SK-N-SH treated with all-trans-retinoic acid at 6 μM for 48 hours (cell line): ENCODE data around the gene AGBL1.

Source experiments
- PPARA ChIP-seq: fragments of 250-450 bp; sonication (Bioruptor Pico); IDR thresholded peaks from 2 replicates; pipeline ENCODE4 v1.5.0; 2020; ENCODE audit warnings: mild to moderate bottlenecking, borderline replicate concordance
- ZNF8 ChIP-seq: fragments of 450-650 bp; formaldehyde crosslinking; IDR thresholded peaks from 2 replicates; pipeline ENCODE4 v1.5.0; 2020; ENCODE audit warnings: mild to moderate bottlenecking, moderate library complexity

DNA sequence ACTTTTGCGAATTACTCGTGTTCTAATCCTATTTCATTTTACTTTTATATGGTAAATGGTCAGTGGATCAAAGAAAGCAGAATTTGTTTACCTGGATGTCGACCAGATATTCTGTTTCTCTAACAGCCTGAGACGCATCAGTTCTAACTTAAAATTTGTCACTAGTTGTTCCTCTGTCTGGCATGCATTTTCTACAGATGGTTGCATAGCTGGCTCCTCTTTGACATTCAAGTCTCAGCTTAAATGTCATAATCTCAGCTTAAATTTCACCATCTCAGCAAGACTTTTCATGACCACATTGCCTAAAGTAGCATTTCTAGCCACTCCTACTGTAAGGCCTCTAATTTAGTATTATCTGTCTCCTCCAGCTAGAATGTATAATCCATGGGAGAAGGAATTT lies 609.3 kb downstream of the AGBL1 start:
- TF ChIP-seq ZNF8 (CRISPR knock-in tag): no peak
- TF ChIP-seq PPARA (CRISPR knock-in tag): no peak
